GM18502 (cell line): Measurements from ENCODE around the gene NGDN.
A peak's percentile ranks its signal among the peaks of the same experiment; 100 is the strongest.
"Not testable (repeated sequence)": the region's sequence is repeated elsewhere in the genome, so short reads cannot be mapped to it uniquely, and the experiment has no call there.

Source experiments
- ATAC-seq: cut with Tn5 transposase; IDR thresholded peaks from one replicate; pipeline ENCODE4 v1.9.1; 2021; ENCODE audit warnings: mild to moderate bottlenecking; ENCODE audit not compliant: unreplicated experiment, poor library complexity

The NGDN gene, protein sequence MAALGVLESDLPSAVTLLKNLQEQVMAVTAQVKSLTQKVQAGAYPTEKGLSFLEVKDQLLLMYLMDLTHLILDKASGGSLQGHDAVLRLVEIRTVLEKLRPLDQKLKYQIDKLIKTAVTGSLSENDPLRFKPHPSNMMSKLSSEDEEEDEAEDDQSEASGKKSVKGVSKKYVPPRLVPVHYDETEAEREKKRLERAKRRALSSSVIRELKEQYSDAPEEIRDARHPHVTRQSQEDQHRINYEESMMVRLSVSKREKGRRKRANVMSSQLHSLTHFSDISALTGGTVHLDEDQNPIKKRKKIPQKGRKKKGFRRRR

DNA sequence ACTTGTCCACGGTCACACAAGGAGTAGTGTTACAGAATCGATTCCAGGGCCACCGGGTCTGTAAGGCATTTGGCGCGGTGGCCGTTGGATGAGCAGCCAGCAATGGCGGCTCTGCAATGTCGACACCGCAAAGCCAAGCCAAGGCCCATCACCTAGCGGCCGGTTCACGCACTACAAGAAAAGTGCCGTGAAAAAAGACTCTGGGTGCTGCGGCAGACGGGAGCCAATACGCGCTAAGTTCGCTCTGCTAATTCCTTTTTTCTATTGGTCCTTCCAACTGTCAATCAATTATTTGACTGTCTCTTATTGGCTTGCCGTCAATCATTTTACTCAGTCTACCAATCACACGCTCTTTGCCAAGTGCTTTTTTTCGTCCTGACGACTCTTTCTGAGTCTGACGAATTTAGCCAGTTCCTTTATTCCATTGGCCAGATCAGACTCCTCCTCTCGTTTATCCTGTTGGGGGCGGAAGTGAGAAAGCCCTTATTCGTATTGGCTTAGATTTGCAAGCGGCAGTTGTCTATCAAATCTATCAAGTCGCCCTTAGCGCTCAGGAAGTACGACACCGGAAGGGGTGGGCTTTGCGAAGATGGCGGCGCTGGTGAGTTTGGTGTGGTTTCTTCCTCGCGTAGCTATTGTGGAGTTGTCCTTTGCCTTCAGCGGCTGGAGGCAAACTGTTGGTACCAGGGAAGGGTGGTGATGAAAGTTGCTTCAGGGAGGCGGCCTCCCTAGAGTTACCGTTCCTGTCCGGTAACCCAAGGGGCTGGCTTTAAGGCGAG lies at the start of gene NGDN:
Gene NGDN, plus strand, starts transcription at position 577 of the 779 bp plus-strand sequence. Its CDS starts 13 bp downstream, at position 590.
- ATAC-seq, result peak; percentile 97

- ATAC-seq, result no peak
These were observed 47.9 kb upstream of the NGDN start for GRCh38 chr14:23421594-23421993.

DNA sequence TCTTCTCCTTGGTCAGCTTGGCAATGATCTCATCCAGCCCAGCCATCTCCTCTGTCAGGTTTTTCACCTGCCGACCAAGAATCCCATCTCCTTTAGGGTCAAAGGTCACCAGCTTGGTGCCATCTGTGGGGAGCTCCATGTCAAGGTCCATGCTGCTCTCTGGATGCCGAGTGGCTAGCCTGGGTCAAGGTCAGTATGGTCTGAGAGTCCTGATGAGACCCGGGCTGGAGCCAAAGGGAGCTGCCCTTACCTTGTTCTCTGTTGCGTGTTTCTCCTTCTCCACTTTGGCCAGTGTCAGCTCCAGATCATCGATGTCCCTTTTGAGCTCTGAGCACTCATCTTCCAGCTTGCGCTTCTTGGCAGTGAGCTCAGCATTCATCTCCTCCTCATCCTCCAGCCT lies 45.8 kb upstream of the NGDN start:
- ATAC-seq, result no peak

DNA sequence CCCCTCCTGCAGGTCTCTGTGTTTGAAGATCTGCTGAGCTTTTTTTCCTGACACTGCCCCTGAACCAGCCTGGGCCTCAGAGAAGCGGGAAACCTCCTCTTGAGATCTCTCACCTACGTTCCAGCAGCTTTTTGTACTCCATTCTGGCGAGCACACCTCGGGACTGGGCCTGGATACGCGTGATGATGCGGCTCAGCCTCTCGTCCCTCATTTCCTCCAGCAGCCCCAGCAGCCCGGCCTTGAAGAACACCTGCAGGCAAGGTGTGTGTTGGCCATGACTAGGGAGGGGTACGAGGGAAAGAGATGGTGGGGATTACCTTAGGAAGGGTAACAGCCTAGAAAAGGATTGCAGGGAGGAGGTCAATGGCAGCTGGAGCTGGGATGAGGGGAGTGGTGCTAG lies 44.3 kb upstream of the NGDN start:
- no peak for ATAC-seq

- ATAC-seq, result not testable (repeated sequence)
These were observed 43.7 kb upstream of the NGDN start for GRCh38 chr14:23425798-23426197.

GRCh38 chr14:23428686-23429495 lies 40.6 kb upstream of the NGDN start:
- ATAC-seq, result no peak

DNA sequence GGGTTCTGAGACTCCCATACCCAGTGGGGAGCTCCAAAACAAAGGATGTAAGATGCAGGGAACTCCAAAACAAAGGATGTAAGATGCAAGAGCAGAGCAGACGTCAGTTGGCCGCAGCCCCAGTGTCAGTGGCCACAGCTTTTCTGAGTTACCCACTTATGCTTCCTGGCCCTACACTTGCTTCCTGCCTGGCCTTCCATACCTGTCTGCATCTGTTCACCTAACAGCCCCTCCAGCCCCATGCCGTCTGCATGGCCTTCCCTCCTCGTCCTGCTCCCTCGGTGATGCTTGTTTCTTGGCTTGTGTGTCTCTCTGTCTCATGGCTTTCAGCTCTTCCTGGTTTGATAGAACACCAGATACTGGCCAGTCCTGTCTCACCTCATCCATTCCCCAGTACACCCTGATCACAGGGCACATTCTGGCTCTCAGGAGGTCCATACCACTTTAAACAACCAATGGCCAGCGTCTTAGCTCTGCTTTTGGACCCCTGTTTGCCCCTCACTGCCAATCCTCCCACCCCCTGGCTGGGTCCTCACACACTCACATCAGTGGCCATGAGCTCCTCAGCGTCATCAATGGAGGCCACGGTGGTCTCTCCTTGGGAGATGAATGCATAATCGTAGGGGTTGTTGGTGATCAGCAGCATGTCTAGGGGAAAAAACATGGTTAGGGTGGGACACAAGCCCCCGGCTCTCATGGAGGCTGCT lies 39.3 kb upstream of the NGDN start:
- ATAC-seq, result no peak

- ATAC-seq, result no peak
These were observed 38.8 kb upstream of the NGDN start for GRCh38 chr14:23430723-23431085.

- ATAC-seq, result no peak
These were observed 38.0 kb upstream of the NGDN start for GRCh38 chr14:23431486-23431885.

DNA sequence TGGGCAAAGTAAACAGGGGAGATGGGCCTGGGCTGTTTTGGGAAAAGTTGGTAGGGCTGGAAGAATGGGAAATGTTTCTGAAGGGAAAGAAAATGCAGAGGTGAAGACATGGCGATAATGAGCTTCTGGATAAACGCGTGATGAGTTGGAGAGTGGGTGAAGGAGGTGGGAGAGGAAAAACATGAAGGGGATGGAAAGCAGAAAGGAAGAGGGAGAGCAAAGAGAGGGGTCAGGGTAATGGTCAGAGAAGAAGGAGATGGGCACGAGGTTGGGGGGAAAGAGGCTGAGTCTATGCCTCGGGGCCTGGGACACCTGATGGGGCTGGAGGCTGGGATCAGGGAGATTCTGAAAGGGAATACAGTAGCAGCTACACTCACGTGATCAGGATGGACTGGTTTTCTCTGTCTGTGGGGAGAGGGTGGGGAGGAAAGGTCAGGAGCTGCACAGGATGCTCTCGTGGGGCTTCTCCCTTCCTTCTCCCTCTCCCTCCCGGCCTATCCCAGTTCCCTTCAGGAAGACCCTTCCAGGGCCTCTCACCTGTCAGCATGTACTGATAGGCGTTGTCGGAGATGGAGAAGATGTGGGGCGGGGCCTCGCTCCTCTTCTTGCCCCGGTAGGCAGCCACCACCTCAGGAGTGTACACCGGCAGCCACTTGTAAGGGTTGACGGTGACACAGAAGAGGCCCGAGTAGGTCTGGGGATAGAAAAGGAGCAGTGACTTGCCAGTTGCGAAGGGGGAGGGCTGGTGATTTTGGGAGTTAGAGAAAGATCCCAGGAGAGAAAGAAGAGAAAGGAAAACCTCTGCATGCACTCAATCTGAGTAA lies 37.2 kb upstream of the NGDN start:
- ATAC-seq, result no peak

DNA sequence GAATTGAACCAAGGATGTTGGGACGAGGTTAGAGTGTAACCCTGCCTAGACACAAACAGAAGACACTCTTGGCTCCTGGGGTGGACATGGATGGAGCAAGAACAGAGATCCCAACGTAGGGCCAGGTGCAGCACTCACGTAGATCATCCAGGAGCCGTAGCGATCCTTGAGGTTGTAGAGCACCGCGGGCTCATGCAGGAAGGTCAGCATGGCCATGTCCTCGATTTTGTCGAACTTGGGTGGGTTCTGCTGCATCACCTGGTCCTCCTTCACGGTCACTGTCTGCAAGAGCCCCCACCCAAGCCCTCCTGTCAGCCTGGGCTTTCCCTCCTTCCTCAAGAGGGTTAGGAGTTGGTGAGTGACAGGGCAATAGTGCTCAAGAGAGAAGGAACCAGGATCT lies 36.6 kb upstream of the NGDN start:
- ATAC-seq, result no peak

DNA sequence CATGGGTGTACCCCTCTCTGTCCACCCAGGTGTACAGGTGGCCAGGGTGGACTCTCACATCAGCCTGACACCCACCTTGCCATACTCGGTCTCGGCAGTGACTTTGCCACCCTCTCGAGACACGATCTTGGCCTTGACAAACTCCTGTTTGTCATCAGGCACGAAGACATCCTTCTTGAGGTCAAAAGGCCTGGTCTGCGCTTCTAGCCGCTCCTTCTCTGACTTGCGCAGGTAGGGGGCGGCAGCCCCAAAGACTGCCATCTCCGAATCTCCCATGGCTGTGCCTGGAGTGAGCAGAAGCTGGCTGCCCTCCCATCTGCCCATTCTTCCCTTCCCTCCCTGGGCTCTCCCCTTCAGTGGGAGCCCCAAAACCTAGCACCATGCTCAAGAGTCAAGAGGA lies 36.0 kb upstream of the NGDN start:
- ATAC-seq, result no peak

DNA sequence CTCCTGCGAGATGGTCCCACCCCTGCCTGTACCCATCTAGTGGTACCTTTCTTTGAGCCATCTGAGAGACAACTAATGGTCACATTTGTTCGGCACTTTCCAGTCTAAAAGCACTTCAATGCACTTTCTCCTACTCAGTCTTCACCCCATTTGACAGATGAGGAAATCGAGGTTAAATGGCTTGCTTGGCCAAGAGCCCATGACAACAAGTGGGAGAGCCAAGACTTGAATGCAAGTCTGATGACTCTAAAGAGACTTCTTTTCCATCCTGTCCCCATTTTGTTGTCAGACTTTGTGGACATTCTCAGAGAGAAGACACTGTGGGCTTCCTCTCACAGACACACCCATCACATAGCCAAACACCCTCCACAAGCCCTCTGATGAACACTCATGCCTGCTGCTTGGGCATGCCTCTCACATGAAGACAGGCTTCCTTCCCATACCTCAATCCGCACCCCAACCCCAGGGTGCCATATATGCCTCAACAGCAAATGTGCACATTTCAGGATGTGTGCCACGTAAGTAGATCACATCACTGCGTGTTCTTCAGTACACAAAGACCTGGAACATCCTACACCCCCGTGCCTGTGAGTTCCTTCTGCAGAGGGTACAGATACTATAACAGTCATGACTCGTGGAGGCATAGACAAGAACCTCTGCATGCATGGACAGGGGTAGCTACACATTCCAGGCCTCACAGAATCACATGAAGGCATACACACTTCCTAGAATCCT lies 34.8 kb upstream of the NGDN start:
- ATAC-seq, result no peak

- no peak for ATAC-seq
These were observed 33.8 kb upstream of the NGDN start, which contains the start of gene MYH7 for GRCh38 chr14:23435543-23436326. TSS of gene MYH7 (minus strand) at chr14:23435660. CDS start at chr14:23433732, 1,928 bp downstream.

DNA sequence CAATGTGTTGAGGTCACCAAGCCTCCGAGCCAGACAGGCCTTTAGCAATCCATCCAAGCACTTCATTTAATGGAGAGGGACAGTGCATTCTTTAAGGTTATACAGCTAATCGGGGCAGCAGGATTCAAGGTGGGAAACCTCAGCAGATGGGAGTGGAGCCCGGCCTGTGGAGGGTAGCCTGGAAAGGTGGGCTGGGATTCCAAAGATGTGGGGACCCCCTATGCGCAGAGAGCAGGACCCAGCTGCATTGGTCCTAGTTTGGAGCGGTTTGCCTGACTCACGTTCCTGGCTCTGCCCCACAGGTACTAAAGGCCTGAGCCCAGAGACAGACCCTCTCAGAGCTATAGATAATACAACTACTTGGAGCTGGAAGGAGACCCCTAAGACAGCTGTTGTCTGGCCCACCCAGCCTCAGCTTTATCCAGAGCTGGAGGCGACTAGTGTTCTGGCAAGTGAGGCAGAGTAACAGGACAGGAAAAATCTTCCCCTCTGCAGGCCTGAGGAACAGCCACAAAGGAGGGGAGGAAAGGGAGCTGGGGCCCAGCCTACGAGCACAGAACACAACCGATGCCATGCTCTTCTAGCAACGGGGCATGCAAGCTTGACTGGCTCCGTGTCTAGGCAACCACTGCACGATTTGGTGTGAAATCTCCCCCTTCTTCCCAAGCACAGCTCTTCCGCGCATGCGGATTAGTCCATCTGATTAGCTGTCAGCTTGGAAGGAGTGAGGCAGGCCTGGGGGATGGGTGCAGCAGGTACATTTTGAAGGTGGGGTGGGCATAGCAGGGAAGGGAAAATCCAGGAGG lies 33.0 kb upstream of the NGDN start:
- ATAC-seq, result no peak

DNA sequence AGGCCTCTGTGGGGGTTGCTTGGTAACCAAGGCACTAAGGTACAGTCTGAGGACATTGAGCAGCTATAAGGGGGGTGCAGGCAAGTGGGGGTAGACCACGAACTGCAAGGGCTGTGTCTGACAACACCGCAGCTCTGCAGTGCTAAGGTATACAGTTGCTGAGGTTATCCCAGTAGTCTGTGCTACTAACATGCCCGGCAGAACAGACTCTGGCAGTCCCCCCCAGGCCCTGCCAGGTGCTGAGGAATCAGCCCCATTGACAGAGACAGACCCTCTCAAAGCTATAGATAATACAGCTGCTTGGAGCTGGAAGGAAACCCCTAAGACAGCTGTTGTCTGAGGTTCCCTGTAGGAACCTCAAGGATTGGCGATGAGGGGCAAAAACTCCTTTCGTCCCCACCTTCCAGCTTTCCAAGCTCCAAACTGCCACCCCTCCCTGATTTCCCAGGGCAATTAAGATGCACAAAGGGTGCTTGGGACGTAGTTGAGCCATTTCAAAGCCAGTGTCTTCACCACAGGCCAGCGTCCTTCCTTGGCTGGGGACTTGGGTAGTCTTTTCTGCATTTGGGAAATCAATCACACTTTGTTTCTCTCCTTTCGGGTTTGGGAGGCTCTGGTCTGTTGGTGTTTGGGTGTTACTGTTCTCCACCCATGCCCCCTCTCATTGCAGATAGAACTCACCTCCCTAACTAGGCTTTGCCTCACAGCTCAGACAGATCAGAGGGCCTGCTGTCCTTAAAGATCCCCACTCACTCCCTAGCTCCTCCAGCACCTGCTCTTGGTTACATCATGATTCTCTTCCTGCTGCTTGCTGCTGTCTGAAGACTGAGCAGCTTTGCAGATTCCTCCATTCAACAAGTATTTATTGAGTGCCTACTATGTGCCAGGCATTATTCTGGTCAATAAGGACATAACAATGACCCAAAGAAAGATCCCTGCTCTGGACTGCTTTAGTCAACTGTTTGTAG lies 32.1 kb upstream of the NGDN start:
- no peak for ATAC-seq
